Adrenal gland (tissue), 5 donors: ENCODE measurements around the gene DOCK4.

ENCODE experiments used
- POLR2A ChIP-seq, 2 donors: fragments of 450-650 bp; IDR thresholded peaks; one replicate each; pipeline ENCODE4 v1.6.1; 2017; ENCODE audit warnings: antibody characterized with exemption in 2 of 2, mild to moderate bottlenecking in 2 of 2, moderate library complexity in 1 of 2
- TF ChIP-seq, protein P1 (sequence below), 6 experiments: fragments of 450-650 bp in 4 of 6; fragments of 200-600 bp in 2 of 6; sonication (generic) in 1 of 6; IDR thresholded peaks; 1 replicate in 5 of 6; 2 replicates in 1 of 6; pipeline versions ENCODE4 v1.5.1 to v1.8.0; 2016 to 2021; ENCODE audit warnings: antibody characterized with exemption in 6 of 6, mild to moderate bottlenecking in 2 of 6, moderate library complexity in 1 of 6
- donor health status: DM: no; HTN: no; CAD: no.

DNA sequence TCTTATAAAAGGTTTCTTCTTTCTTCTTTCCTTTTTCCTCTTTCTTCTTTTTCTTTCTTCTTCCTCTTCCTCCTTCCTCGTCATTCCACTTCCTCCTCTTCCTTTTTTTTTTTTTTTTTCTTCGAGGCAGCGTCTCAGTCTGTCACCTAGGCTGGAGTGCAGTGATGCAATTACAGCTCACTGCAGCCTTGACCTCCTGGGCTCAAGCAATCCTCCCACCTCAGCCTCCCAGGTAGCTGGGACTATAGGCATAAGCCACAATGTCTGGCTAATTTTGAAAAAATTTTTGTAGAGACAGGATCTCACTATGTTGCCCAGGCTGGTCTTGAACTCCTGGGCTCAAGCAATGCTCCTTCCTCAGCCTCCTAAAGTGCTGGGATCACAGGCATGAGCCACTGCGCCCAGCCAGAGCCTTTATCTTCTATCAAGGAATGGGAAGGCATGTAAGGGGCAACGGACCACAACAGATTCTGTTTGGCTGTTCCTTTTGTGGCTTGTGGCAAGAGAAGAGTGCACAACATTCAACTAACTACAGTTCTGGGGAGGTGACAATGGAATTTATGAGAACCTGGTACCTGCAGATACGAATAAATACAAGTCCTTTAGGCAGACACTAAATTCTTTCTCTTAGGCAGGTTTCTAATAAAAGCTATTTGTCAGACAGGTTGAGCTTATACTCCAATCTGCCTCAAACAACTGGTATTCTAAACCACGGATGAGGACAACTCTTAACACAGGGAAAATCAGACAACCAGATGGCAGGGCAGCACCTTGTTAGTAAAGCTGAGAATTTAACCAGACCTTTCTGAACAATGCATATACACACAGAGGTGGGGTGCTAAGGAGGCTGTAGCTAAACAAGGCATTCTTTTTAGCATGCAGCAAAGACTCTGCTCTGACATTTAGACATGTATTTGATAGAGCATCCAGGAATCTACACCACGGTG is 100.3 kb downstream of the DOCK4 start:
- TF ChIP-seq, protein P1, sequence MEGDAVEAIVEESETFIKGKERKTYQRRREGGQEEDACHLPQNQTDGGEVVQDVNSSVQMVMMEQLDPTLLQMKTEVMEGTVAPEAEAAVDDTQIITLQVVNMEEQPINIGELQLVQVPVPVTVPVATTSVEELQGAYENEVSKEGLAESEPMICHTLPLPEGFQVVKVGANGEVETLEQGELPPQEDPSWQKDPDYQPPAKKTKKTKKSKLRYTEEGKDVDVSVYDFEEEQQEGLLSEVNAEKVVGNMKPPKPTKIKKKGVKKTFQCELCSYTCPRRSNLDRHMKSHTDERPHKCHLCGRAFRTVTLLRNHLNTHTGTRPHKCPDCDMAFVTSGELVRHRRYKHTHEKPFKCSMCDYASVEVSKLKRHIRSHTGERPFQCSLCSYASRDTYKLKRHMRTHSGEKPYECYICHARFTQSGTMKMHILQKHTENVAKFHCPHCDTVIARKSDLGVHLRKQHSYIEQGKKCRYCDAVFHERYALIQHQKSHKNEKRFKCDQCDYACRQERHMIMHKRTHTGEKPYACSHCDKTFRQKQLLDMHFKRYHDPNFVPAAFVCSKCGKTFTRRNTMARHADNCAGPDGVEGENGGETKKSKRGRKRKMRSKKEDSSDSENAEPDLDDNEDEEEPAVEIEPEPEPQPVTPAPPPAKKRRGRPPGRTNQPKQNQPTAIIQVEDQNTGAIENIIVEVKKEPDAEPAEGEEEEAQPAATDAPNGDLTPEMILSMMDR (IDR thresholded peaks at IDR 0.05), result no peak
- TF ChIP-seq POLR2A (IDR thresholded peaks at IDR 0.05), result no peak
